ENCODE data around the gene GRM1.

GRM1 gene

DNA sequence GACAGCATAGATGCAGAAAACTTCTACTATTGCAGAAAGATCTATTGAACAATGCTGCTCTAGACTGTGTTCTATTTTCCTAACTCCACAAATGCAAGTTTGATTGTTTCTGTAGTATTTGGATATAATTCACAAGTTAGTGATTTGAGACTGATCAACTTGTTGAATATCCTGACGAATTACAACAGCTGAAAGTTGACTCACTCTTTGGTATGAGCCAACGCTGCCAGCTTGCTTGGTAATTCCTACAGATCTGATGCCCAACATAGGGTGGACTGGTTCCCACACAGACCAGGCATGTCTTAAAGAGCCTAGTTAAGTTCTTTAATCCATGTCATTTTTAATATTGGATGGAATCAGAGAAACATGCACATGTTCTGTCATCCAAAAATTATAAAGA, 283.7 kb downstream of the GRM1 start:
- Histone ChIP-seq H3K4me3 (ENCODE audit: low read depth in 1 of 2, low read length in 2 of 2) (no peak overlapping the region), H3K4me1 (ENCODE audit: insufficient read depth, low read length) (no peaks in the 10 kb centered on the region), H3K9me3 (ENCODE audit: insufficient read depth, low read length, severe bottlenecking) (no peaks in the 10 kb centered on the region), H3K9ac (ENCODE audit: low read depth, low read length) (no peak overlapping the region), H3K27ac (ENCODE audit: low read length) (no peak overlapping the region), H3K36me3 (ENCODE audit: insufficient read depth, low read length) (no peaks in the 10 kb centered on the region), H4K20me1 (ENCODE audit: insufficient read depth, low read length) (no peaks in the 10 kb centered on the region), H3K79me2 (ENCODE audit: insufficient read depth, low read length) (no peaks in the 10 kb centered on the region), H3K4me2 (ENCODE audit: insufficient read depth, low read length) (no peak overlapping the region), H2AFZ (ENCODE audit: low read depth, low read length) (no peak overlapping the region), H3K27me3 (ENCODE audit: insufficient read depth, low read length, poor library complexity) (no peaks in the 10 kb centered on the region)
- DNase-seq (no peak), ATAC-seq (ENCODE audit: insufficient read depth, low read depth) (no peak)
- TF ChIP-seq, protein P1, sequence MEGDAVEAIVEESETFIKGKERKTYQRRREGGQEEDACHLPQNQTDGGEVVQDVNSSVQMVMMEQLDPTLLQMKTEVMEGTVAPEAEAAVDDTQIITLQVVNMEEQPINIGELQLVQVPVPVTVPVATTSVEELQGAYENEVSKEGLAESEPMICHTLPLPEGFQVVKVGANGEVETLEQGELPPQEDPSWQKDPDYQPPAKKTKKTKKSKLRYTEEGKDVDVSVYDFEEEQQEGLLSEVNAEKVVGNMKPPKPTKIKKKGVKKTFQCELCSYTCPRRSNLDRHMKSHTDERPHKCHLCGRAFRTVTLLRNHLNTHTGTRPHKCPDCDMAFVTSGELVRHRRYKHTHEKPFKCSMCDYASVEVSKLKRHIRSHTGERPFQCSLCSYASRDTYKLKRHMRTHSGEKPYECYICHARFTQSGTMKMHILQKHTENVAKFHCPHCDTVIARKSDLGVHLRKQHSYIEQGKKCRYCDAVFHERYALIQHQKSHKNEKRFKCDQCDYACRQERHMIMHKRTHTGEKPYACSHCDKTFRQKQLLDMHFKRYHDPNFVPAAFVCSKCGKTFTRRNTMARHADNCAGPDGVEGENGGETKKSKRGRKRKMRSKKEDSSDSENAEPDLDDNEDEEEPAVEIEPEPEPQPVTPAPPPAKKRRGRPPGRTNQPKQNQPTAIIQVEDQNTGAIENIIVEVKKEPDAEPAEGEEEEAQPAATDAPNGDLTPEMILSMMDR (IDR thresholded peaks at IDR 0.05; ENCODE audit: borderline replicate concordance, extremely low read depth, low read length, poor library complexity, severe bottlenecking), result no peak

DNA sequence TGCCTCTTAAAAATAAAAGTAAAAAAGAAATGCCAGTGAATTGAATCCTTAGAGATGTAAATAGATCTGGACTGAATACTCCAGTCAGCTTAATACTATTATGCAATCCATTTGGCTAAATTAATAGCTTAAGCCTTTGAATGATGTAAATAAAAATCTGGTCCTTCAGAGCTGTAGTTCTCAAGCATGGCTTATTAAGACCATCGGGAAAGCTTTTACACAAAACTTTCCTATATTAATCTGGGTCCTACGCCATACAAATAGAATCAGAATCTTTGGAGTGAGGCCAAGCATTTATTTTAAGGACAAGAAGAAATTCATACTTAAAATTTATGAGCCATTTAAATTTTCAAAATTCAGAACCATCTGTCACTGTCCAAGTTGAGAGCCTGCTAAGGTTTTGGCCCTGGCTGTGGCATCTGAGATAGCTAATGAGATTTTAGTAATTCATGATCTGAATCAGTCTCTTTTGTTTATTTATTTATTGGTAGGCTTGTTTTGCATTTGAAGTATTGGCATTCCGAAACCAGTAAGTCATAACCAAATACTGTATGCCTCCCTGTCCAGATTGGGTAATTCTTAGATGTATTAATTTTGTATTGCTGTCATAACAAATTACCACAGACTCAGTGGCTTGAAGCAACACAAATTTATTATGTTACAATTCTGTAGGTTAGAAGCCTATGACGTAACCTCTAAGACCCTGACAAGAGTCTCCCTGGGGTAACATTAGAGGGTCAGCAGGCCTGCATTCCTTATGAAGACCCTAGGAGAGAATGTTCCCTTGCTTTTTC, 286.7 kb downstream of the GRM1 start:
- TF ChIP-seq, protein P1 (IDR thresholded peaks at IDR 0.05; ENCODE audit: borderline replicate concordance, extremely low read depth, low read length, poor library complexity, severe bottlenecking), result no peak
- no peak for TF ChIP-seq EZH2 (IDR thresholded peaks at IDR 0.05; ENCODE audit: borderline replicate concordance, low read depth, low read length, severe bottlenecking)
- H3K27me3 ChIP-seq (ENCODE audit: insufficient read depth, low read length, poor library complexity), result no peaks in the 10 kb centered on the region
- H3K4me1 ChIP-seq (ENCODE audit: insufficient read depth, low read length), result no peaks in the 10 kb centered on the region
- H3K79me2 ChIP-seq (ENCODE audit: insufficient read depth, low read length), result no peaks in the 10 kb centered on the region
- DNase-seq (no peak), ATAC-seq (ENCODE audit: insufficient read depth, low read depth) (no peak)
- no peak overlapping the region for H3K9ac ChIP-seq (ENCODE audit: low read depth, low read length)
- H3K36me3 ChIP-seq (ENCODE audit: insufficient read depth, low read length), result no peaks in the 10 kb centered on the region
- H4K20me1 ChIP-seq (ENCODE audit: insufficient read depth, low read length), result no peaks in the 10 kb centered on the region
- no peak overlapping the region for H3K4me2 ChIP-seq (ENCODE audit: insufficient read depth, low read length)
- H3K27ac ChIP-seq (ENCODE audit: low read length), result no peak overlapping the region
- H3K4me3 ChIP-seq (ENCODE audit: low read depth in 1 of 2, low read length in 2 of 2), result no peak overlapping the region
- no peaks in the 10 kb centered on the region for H3K9me3 ChIP-seq (ENCODE audit: insufficient read depth, low read length, severe bottlenecking)
- H2AFZ ChIP-seq (ENCODE audit: low read depth, low read length), result no peak overlapping the region

DNA sequence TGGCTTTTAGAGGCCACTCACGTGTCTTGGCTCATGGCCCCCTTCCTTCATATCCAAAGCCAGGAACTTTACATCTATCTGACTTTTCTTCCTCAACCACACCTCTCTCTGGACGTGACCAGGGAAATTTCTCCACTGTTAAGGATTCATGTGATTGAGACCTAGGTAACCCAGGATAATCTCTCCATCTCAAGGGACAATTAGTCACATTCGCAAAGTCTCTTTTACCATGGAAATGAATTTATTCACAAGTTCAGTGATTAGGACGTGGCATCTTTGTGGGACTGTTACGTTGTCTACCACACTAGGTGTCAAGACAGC, 287.3 kb downstream of the GRM1 start:
- Histone ChIP-seq H3K36me3 (ENCODE audit: insufficient read depth, low read length) (no peaks in the 10 kb centered on the region), H3K4me3 (ENCODE audit: low read depth in 1 of 2, low read length in 2 of 2) (no peak overlapping the region), H3K4me1 (ENCODE audit: insufficient read depth, low read length) (no peaks in the 10 kb centered on the region), H4K20me1 (ENCODE audit: insufficient read depth, low read length) (no peaks in the 10 kb centered on the region), H3K27ac (ENCODE audit: low read length) (no peak overlapping the region), H2AFZ (ENCODE audit: low read depth, low read length) (no peak overlapping the region), H3K79me2 (ENCODE audit: insufficient read depth, low read length) (no peaks in the 10 kb centered on the region), H3K27me3 (ENCODE audit: insufficient read depth, low read length, poor library complexity) (no peaks in the 10 kb centered on the region), H3K9ac (ENCODE audit: low read depth, low read length) (no peak overlapping the region), H3K9me3 (ENCODE audit: insufficient read depth, low read length, severe bottlenecking) (no peaks in the 10 kb centered on the region), H3K4me2 (ENCODE audit: insufficient read depth, low read length) (no peak overlapping the region)
- ATAC-seq (ENCODE audit: insufficient read depth, low read depth), result no peak
- DNase-seq, result no peak
- no peak for TF ChIP-seq EZH2 (IDR thresholded peaks at IDR 0.05; ENCODE audit: borderline replicate concordance, low read depth, low read length, severe bottlenecking)
- TF ChIP-seq, protein P1 (IDR thresholded peaks at IDR 0.05; ENCODE audit: borderline replicate concordance, extremely low read depth, low read length, poor library complexity, severe bottlenecking), result no peak

Measured in DND-41 (cell line).